H9 (cell line): Measurements from ENCODE around the gene ARHGAP25. TPM values are rescaled to one million over a fixed set of nuclear protein-coding genes. Genes with fewer than 3 reads are reported as not detected.

Source experiments
- DNase-seq: peaks from one replicate; pipeline ENCODE4 v3.0.0-alpha.2; 2017
- H2AFZ ChIP-seq: one replicate; pipeline ENCODE4 v1.6.1; 2013; ENCODE audit warnings: mild to moderate bottlenecking, low read length, control low read depth, moderate library complexity
- H2AK5ac ChIP-seq: 2 replicates; pipeline ENCODE4 v1.6.1; 2013; ENCODE audit warnings: low read length, control low read depth, mixed read lengths; ENCODE audit not compliant: insufficient read length
- H2BK120ac ChIP-seq: one replicate; pipeline ENCODE4 v1.6.1; 2013; ENCODE audit warnings: low read depth, mild to moderate bottlenecking, low read length, control low read depth, inconsistent platforms; ENCODE audit not compliant: poor library complexity, severe bottlenecking
- H2BK12ac ChIP-seq: 2 replicates; pipeline ENCODE4 v1.6.1; 2013; ENCODE audit warnings: low read length, control low read depth, mixed read lengths, low read depth; ENCODE audit not compliant: insufficient read length
- H2BK15ac ChIP-seq: 2 replicates; pipeline ENCODE4 v1.6.1; 2013; ENCODE audit warnings: low read depth, low read length, control low read depth
- H2BK20ac ChIP-seq: one replicate; pipeline ENCODE4 v1.6.1; 2013; ENCODE audit warnings: low read depth, mild to moderate bottlenecking, low read length, control low read depth, inconsistent platforms; ENCODE audit not compliant: poor library complexity, severe bottlenecking
- H2BK5ac ChIP-seq: 2 replicates; pipeline ENCODE4 v1.6.1; 2013; ENCODE audit warnings: low read length, control low read depth, mixed read lengths; ENCODE audit not compliant: insufficient read length
- H3K14ac ChIP-seq: 2 replicates; pipeline ENCODE4 v1.6.1; 2013; ENCODE audit warnings: low read length, control low read depth; ENCODE audit not compliant: insufficient read depth
- H3K18ac ChIP-seq: 2 replicates; pipeline ENCODE4 v1.6.1; 2013; ENCODE audit warnings: low read depth, mild to moderate bottlenecking, mixed read lengths, low read length, control low read depth; ENCODE audit not compliant: insufficient read length
- H3K23ac ChIP-seq: 2 replicates; pipeline ENCODE4 v1.6.1; 2013; ENCODE audit warnings: low read length, control low read depth, mixed read lengths, low read depth; ENCODE audit not compliant: insufficient read length
- H3K23me2 ChIP-seq: 2 replicates; pipeline ENCODE4 v1.6.1; 2013; ENCODE audit warnings: low read depth, mild to moderate bottlenecking, mixed read lengths, low read length, control low read depth; ENCODE audit not compliant: insufficient read length, poor library complexity, severe bottlenecking
- H3K27ac ChIP-seq: 2 replicates; pipeline ENCODE4 v1.5.1; 2013; ENCODE audit warnings: low read length, control low read depth, mixed read lengths, low read depth; ENCODE audit not compliant: insufficient read length
- H3K27me3 ChIP-seq: 2 replicates; pipeline ENCODE4 v1.6.1; 2013; ENCODE audit warnings: low read length, control low read depth, inconsistent platforms; ENCODE audit not compliant: insufficient read depth
- H3K4ac ChIP-seq: 2 replicates; pipeline ENCODE4 v1.6.1; 2013; ENCODE audit warnings: low read depth, mild to moderate bottlenecking, control low read depth, inconsistent platforms, low read length, moderate library complexity
- H3K4me1 ChIP-seq: 2 replicates; pipeline ENCODE4 v1.6.1; 2013; ENCODE audit warnings: low read length, control low read depth, inconsistent platforms; ENCODE audit not compliant: insufficient read depth
- H3K4me2 ChIP-seq: 2 replicates; pipeline ENCODE4 v1.6.1; 2013; ENCODE audit warnings: low read length, control low read depth, mixed read lengths; ENCODE audit not compliant: insufficient read length, insufficient read depth
- H3K56ac ChIP-seq: 2 replicates; pipeline ENCODE4 v1.6.1; 2013; ENCODE audit warnings: low read depth, mild to moderate bottlenecking, mixed read lengths, low read length, control low read depth; ENCODE audit not compliant: insufficient read length
- H3K79me1 ChIP-seq: 2 replicates; pipeline ENCODE4 v1.6.1; 2013; ENCODE audit warnings: low read depth, mild to moderate bottlenecking, moderate library complexity, low read length, control low read depth, inconsistent platforms; ENCODE audit not compliant: insufficient read depth, poor library complexity, severe bottlenecking
- H3K79me2 ChIP-seq: 2 replicates; pipeline ENCODE4 v1.6.1; 2013; ENCODE audit warnings: low read length, control low read depth, inconsistent platforms; ENCODE audit not compliant: insufficient read depth
- H3K9ac ChIP-seq: 2 replicates; pipeline ENCODE4 v1.6.1; 2013; ENCODE audit warnings: low read length, control low read depth, mixed read lengths; ENCODE audit not compliant: insufficient read length; ENCODE audit errors: extremely low read depth
- H3K9me3 ChIP-seq: one replicate; pipeline ENCODE4 v1.6.1; 2013; ENCODE audit warnings: low read depth, low read length, inconsistent platforms; ENCODE audit not compliant: control insufficient read depth
- H3T11ph ChIP-seq: one replicate; pipeline ENCODE4 v1.6.1; 2013; ENCODE audit warnings: mild to moderate bottlenecking, low read length, control low read depth, inconsistent platforms
- H4K20me1 ChIP-seq: one replicate; pipeline ENCODE4 v1.6.1; 2013; ENCODE audit not compliant: control insufficient read depth, insufficient read length, insufficient read depth
- H4K5ac ChIP-seq: 2 replicates; pipeline ENCODE4 v1.6.1; 2013; ENCODE audit warnings: low read depth, mild to moderate bottlenecking, mixed read lengths, low read length, control low read depth; ENCODE audit not compliant: insufficient read length
- H4K8ac ChIP-seq: replicated peaks from 2 replicates; pipeline ENCODE4 v1.6.1; 2013; ENCODE audit warnings: low read length, control low read depth, mixed read lengths, low read depth; ENCODE audit not compliant: insufficient read length
- H4K91ac ChIP-seq: 2 replicates; pipeline ENCODE4 v1.6.1; 2013; ENCODE audit warnings: low read depth, mild to moderate bottlenecking, moderate library complexity, mixed read lengths, low read length, control low read depth; ENCODE audit not compliant: insufficient read length
- H3K27ac Mint-ChIP-seq, 3 experiments: 2 replicates in 2 of 3; 3 replicates in 1 of 3; pipeline ENCODE4 v1.8.0; 2020 to 2021; ENCODE audit warnings: mixed read lengths in 3 of 3, mild to moderate bottlenecking in 1 of 3, moderate library complexity in 1 of 3
- H3K27me3 Mint-ChIP-seq: 2 replicates; pipeline ENCODE4 v1.8.0; 2021; ENCODE audit warnings: low read depth, mild to moderate bottlenecking, moderate library complexity, mixed read lengths
- H3K36me3 Mint-ChIP-seq, 3 experiments: 2 replicates in 2 of 3; 3 replicates in 1 of 3; pipeline ENCODE4 v1.8.0; 2020 to 2021; ENCODE audit warnings: low read depth in 3 of 3, mixed read lengths in 3 of 3; ENCODE audit not compliant: insufficient read depth in 1 of 3
- H3K4me1 Mint-ChIP-seq, 2 experiments: 2 replicates each; pipeline ENCODE4 v1.8.0; 2020; ENCODE audit warnings: mixed read lengths in 2 of 2
- H3K4me3 Mint-ChIP-seq, 2 experiments: 2 replicates in 1 of 2; 3 replicates in 1 of 2; pipeline ENCODE4 v1.8.0; 2020 to 2021; ENCODE audit warnings: mild to moderate bottlenecking in 2 of 2, mixed read lengths in 2 of 2, moderate library complexity in 1 of 2
- H3K9me3 Mint-ChIP-seq, 2 experiments: 2 replicates in 1 of 2; 3 replicates in 1 of 2; pipeline ENCODE4 v1.8.0; 2020; ENCODE audit warnings: mild to moderate bottlenecking in 2 of 2, mixed read lengths in 2 of 2, moderate library complexity in 1 of 2
- CTCF ChIP-seq: fragments of 200-600 bp; sonication (generic); conservative IDR thresholded peaks from 3 replicates; pipeline ENCODE4 v1.8.0; 2021; ENCODE audit warnings: antibody characterized with exemption, mild to moderate bottlenecking
- WGBS: extraction: QIAGEN DNeasy Blood & Tissue Kit; methylation state at CpG from one replicate; pipeline ENCODE4 v1.1.7; 2013; ENCODE audit warnings: missing lambda C conversion rate, low lambda C conversion rate, mixed read lengths; ENCODE audit not compliant: insufficient read length; ENCODE audit errors: extremely low coverage; 5-methylcytosine and 5-hydroxymethylcytosine counted together
- total RNA-seq: library from RNA; stranded (reverse); gene quantifications from 2 replicates; pipeline ENCODE4 v1.2.1, GENCODE V29; 2021

ARHGAP25 gene
- total RNA-seq, 1 experiment from 2014 or later = 1.3 TPM

DNA sequence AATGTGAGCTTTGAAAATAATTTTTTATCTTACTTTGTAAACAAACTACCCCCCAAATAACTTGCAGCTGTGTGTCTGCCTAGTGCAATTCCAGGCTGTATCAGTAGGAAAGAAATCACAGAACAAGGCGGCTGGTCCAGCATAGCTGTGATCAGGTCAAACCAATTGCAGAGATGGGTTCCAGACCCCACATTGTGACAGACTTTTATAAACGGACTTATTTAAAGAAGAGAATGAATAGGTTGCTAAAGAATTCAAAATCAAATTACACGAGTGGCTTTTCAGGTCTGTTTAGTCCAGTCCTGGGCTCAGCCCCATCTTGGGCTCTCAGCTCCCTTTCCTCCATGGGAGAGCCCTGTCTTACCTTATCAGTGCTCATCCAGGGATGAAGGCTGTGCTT, 125.5 kb downstream of the ARHGAP25 start:
- no peak overlapping the region for H3T11ph ChIP-seq
- H3K9ac ChIP-seq = no peak overlapping the region
- H2BK12ac ChIP-seq = no peak overlapping the region
- H3K4me1 ChIP-seq = no peaks in the 10 kb centered on the region; the same call in 1 of the 2 replicates
- DNase-seq = no peak
- H3K23ac ChIP-seq = no peak overlapping the region
- H4K8ac ChIP-seq = no peak overlapping the region
- H2BK5ac ChIP-seq = no peak overlapping the region
- no peak overlapping the region for H4K91ac ChIP-seq
- H2BK120ac ChIP-seq = no peak overlapping the region
- H3K14ac ChIP-seq = no peak overlapping the region
- no peak overlapping the region for H3K4me2 ChIP-seq
- H3K4ac ChIP-seq = no peak overlapping the region
- H3K27me3 ChIP-seq = no peaks in the 10 kb centered on the region
- no peaks in the 10 kb centered on the region for H3K79me2 ChIP-seq
- no peaks in the 10 kb centered on the region for H3K9me3 ChIP-seq
- H2AK5ac ChIP-seq = no peak overlapping the region
- no peak overlapping the region for H3K56ac ChIP-seq
- H4K20me1 ChIP-seq = no peaks in the 10 kb centered on the region
- H3K23me2 ChIP-seq = no peaks in the 10 kb centered on the region
- H2BK20ac ChIP-seq = no peak overlapping the region
- no peaks in the 10 kb centered on the region for H3K9me3 Mint-ChIP-seq
- peak overlapping the region in 1 of 3 experiments; percentile 58; a peak in 1 of 7 replicates for H3K27ac Mint-ChIP-seq
- H3K4me3 Mint-ChIP-seq = no peak overlapping the region
- H3K4me1 Mint-ChIP-seq = peaks cover 6 to 12% of the 10 kb centered on the region in 2 experiments
- TF ChIP-seq CTCF = no peak
- H2AFZ ChIP-seq = no peak overlapping the region
- H2BK15ac ChIP-seq = no peak overlapping the region
- no peaks in the 10 kb centered on the region for H3K79me1 ChIP-seq
- H3K18ac ChIP-seq = no peak overlapping the region
- no CpG with 5 or more reads among the region's 3 CpGs for WGBS
- H3K27ac ChIP-seq = no peak overlapping the region
- H3K27me3 Mint-ChIP-seq = no peaks in the 10 kb centered on the region
- H4K5ac ChIP-seq = no peak overlapping the region
- no peaks in the 10 kb centered on the region for H3K36me3 Mint-ChIP-seq
